Fibroblast of lung (primary cell): ENCODE results near the gene ITIH3. TPM values are rescaled to one million over a fixed set of nuclear protein-coding genes. Genes with fewer than 3 reads are reported as not detected.

Source experiments
- DNase-seq, 2 donors: peaks; one replicate each; pipeline versions ENCODE4 v3.0.0 to v3.0.0-alpha.2; 2010; ENCODE audit warnings: low read depth in 2 of 2
- H2AFZ ChIP-seq: 2 replicates; pipeline ENCODE4 v1.5.1; 2012; ENCODE audit warnings: low read length, control low read depth, inconsistent platforms
- H3K27ac ChIP-seq: 2 replicates; pipeline ENCODE4 v1.5.1; 2011; ENCODE audit warnings: low read length, control low read depth; ENCODE audit not compliant: insufficient read depth
- H3K27me3 ChIP-seq: 2 replicates; pipeline ENCODE4 v1.5.1; 2011; ENCODE audit warnings: mild to moderate bottlenecking, low read length; ENCODE audit not compliant: control insufficient read depth, insufficient read depth
- H3K36me3 ChIP-seq: 2 replicates; pipeline ENCODE4 v1.5.1; 2011; ENCODE audit warnings: low read length; ENCODE audit not compliant: control insufficient read depth, insufficient read depth
- H3K4me1 ChIP-seq: 2 replicates; pipeline ENCODE4 v1.5.1; 2011; ENCODE audit warnings: low read length; ENCODE audit not compliant: control insufficient read depth, insufficient read depth; ENCODE audit errors: extremely low read depth
- H3K4me2 ChIP-seq: 2 replicates; pipeline ENCODE4 v1.5.1; 2011; ENCODE audit warnings: low read length, control low read depth; ENCODE audit not compliant: insufficient read depth; ENCODE audit errors: extremely low read depth
- H3K4me3 ChIP-seq, 4 experiments: fragments of 200-600 bp in 1 of 4; sonication (generic) in 1 of 4; replicated peaks in 1 of 4; 2 replicates each; pipeline ENCODE4 v1.5.1; 2011 to 2016; ENCODE audit warnings: low read length in 4 of 4, low read depth in 3 of 4, mild to moderate bottlenecking in 3 of 4, control low read depth in 2 of 4, inconsistent platforms in 1 of 4, mixed read lengths in 1 of 4; ENCODE audit not compliant: insufficient read depth in 1 of 4; ENCODE audit errors: control extremely low read depth in 1 of 4
- H3K79me2 ChIP-seq: 2 replicates; pipeline ENCODE4 v1.5.1; 2012; ENCODE audit warnings: mild to moderate bottlenecking, low read length, inconsistent platforms; ENCODE audit not compliant: control insufficient read depth, insufficient read depth
- H3K9ac ChIP-seq: 2 replicates; pipeline ENCODE4 v1.5.1; 2011; ENCODE audit warnings: mild to moderate bottlenecking, low read length, control low read depth; ENCODE audit not compliant: insufficient read depth
- H3K9me3 ChIP-seq: 2 replicates; pipeline ENCODE4 v1.5.1; 2012; ENCODE audit warnings: low read depth, low read length; ENCODE audit not compliant: control insufficient read depth, insufficient read depth
- H4K20me1 ChIP-seq: 2 replicates; pipeline ENCODE4 v1.5.1; 2011; ENCODE audit warnings: low read length; ENCODE audit not compliant: control insufficient read depth, insufficient read depth; ENCODE audit errors: extremely low read depth
- CTCF ChIP-seq, 2 donors: IDR thresholded peaks in 1 of 2; conservative IDR thresholded peaks in 1 of 2; 1 replicate in 1 of 2; 2 replicates in 1 of 2; pipeline ENCODE4 v1.5.1; 2011 to 2012; ENCODE audit warnings: low read length in 2 of 2, control low read depth in 1 of 2, inconsistent platforms in 1 of 2, low read depth in 1 of 2, mild to moderate bottlenecking in 1 of 2
- EZH2 ChIP-seq: IDR thresholded peaks from 2 replicates; pipeline ENCODE4 v1.5.1; 2012; ENCODE audit warnings: low read length, control low read depth, mild to moderate bottlenecking; ENCODE audit errors: missing control alignments
- polyA plus RNA-seq, 2 donors: library from polyadenylated mRNA; depleted of rRNA in 1 of 2; stranded (reverse) in 1 of 2; unstranded in 1 of 2; fragments of >200 nt; gene quantifications; 2 replicates each; pipeline ENCODE4 v1.2.1, GENCODE V29; 2011 to 2012; ENCODE audit warnings: missing spikeins in 1 of 2
- total RNA-seq: library from RNA; depleted of rRNA; stranded (reverse); fragments of >200 nt; gene quantifications from 2 replicates; pipeline ENCODE4 v1.2.1, GENCODE V29; 2014

The ITIH3 gene
- total and polyA plus RNA-seq, 2 donors (not counting 1 experiment from before 2014, with no cell fraction given) = 0.17 to 1.5 TPM

DNA sequence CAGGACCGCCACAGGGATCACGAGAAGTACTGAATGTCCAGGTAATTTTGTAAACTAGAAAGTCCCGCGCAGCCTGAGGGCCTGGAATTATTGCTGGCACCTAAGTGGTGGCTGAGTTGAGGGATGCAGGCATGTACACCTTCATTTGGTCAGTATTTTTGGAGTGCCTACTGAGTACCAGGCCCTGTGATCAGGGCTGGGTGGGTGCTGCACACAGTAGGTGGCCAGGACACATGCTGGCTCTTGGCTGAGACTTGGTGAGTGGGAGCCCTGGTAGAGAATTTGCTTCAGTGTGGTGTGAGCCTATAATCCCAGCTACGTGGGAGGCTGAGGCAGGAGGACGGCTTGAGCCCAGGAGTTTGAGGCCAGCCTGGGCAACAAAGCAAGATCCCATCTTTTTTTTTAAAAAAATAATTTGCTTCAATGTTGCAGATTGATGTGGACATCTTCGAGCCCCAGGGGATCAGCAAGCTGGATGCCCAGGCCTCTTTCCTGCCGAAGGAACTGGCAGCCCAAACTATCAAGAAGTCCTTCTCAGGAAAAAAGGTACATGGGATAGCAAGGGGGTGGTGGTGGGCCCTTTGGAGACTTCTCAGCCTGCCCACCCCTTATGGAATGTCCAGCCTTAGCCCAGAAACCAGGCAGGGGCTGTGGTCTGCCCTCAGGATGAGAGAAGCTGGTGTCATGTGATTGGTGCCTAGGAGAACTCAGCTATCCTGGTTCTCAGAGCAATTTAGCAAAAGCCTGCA lies 14.6 kb upstream of the ITIH3 start:
- Histone ChIP-seq H3K36me3 (no peaks in the 10 kb centered on the region), H3K79me2 (no peaks in the 10 kb centered on the region), H3K4me3 (no peak overlapping the region), H3K4me2 (no peak overlapping the region), H3K4me1 (no peaks in the 10 kb centered on the region), H3K9me3 (no peaks in the 10 kb centered on the region), H3K27ac (no peak overlapping the region), H2AFZ (no peak overlapping the region), H3K9ac (no peak overlapping the region), H4K20me1 (no peaks in the 10 kb centered on the region), H3K27me3 (peaks cover 17% of the 10 kb centered on the region)
- TF ChIP-seq CTCF (conservative IDR thresholded peaks at IDR 0.05 in 1 of 2, IDR thresholded peaks at IDR 0.05 in 1 of 2; ENCODE audit: low read depth in 1 of 2, low read length in 2 of 2) = no peak
- TF ChIP-seq EZH2 = no peak
- DNase-seq = no peak

GRCh38 chr3:52781741-52782140 lies 12.9 kb upstream of the ITIH3 start:
- Histone ChIP-seq H3K4me2 (no peak overlapping the region), H3K27ac (no peak overlapping the region), H3K79me2 (no peaks in the 10 kb centered on the region), H4K20me1 (no peaks in the 10 kb centered on the region), H3K36me3 (no peaks in the 10 kb centered on the region), H3K4me1 (no peaks in the 10 kb centered on the region), H3K9ac (no peak overlapping the region), H3K4me3 (no peak overlapping the region), H3K9me3 (no peaks in the 10 kb centered on the region), H3K27me3 (peaks cover 20% of the 10 kb centered on the region), H2AFZ (no peak overlapping the region)
- DNase-seq = no peak
- TF ChIP-seq EZH2 (no peak), CTCF (conservative IDR thresholded peaks at IDR 0.05 in 1 of 2, IDR thresholded peaks at IDR 0.05 in 1 of 2; ENCODE audit: low read depth in 1 of 2, low read length in 2 of 2) (no peak)

GRCh38 chr3:52782412-52783210 lies 12.0 kb upstream of the ITIH3 start:
- Histone ChIP-seq H4K20me1 (no peaks in the 10 kb centered on the region), H3K36me3 (no peaks in the 10 kb centered on the region), H3K79me2 (no peaks in the 10 kb centered on the region), H3K9me3 (no peaks in the 10 kb centered on the region), H3K4me3 (no peak overlapping the region), H3K4me2 (no peak overlapping the region), H2AFZ (no peak overlapping the region), H3K27me3 (peaks cover 20% of the 10 kb centered on the region), H3K9ac (no peak overlapping the region), H3K27ac (no peak overlapping the region), H3K4me1 (no peaks in the 10 kb centered on the region)
- TF ChIP-seq CTCF (conservative IDR thresholded peaks at IDR 0.05 in 1 of 2, IDR thresholded peaks at IDR 0.05 in 1 of 2; ENCODE audit: low read depth in 1 of 2, low read length in 2 of 2) = no peak
- no peak for TF ChIP-seq EZH2
- no peak for DNase-seq
